ENCODE results near the gene PATZ1. TPM values are rescaled to one million over a fixed set of nuclear protein-coding genes. Genes with fewer than 3 reads are reported as not detected.

Gene PATZ1
- total and polyA plus RNA-seq, 2 experiments from 2014 or later: 23.2 to 56.8 TPM

- no peak overlapping the region for H2AFZ ChIP-seq
- DNase-seq (ENCODE audit: low spot score) (no peak), ATAC-seq (no peak)
- TF ChIP-seq ETS1 (IDR thresholded peaks at IDR 0.05) (no peak), ZNF331 (CRISPR knock-in tag; IDR thresholded peaks at IDR 0.05; ENCODE audit: low read depth) (no peak), STAT1 (IDR thresholded peaks at IDR 0.05; ENCODE audit: unreplicated experiment) (no peak), JUNB (IDR thresholded peaks at IDR 0.05; ENCODE audit: unreplicated experiment) (no peak), CREB1 (CRISPR knock-in tag; IDR thresholded peaks at IDR 0.05; ENCODE audit: low read depth) (no peak), EZH2phosphoT487 (IDR thresholded peaks at IDR 0.05; ENCODE audit: unreplicated experiment) (no peak), REST (IDR thresholded peaks at IDR 0.05; ENCODE audit: unreplicated experiment) (no peak), POLR2AphosphoS5 (IDR thresholded peaks at IDR 0.05; ENCODE audit: low read depth) (no peak), CTCF (conservative IDR thresholded peaks at IDR 0.05; ENCODE audit: low read depth in 2 of 2) (no peak), ZNF462 (CRISPR knock-in tag; IDR thresholded peaks at IDR 0.05) (no peak), EZH2 (IDR thresholded peaks at IDR 0.05; ENCODE audit: low read depth, unreplicated experiment) (no peak), ZNF114 (CRISPR knock-in tag; IDR thresholded peaks at IDR 0.05) (no peak), NANOG (IDR thresholded peaks at IDR 0.05; ENCODE audit: borderline replicate concordance) (no peak)
- H3K4me3 Mint-ChIP-seq: no peak overlapping the region
- H4K20me1 ChIP-seq (replicated peaks; ENCODE audit: insufficient read depth): no peaks in the 10 kb centered on the region
- no peaks in the 10 kb centered on the region for H3K27me3 ChIP-seq (ENCODE audit: insufficient read depth)
- H3K9me3 Mint-ChIP-seq: no peaks in the 10 kb centered on the region
- no peaks in the 10 kb centered on the region for H3F3A ChIP-seq (replicated peaks; ENCODE audit: low read depth)
- H3K9me2 ChIP-seq (ENCODE audit: insufficient read depth): no peaks in the 10 kb centered on the region
- no peak overlapping the region for H3K27ac ChIP-seq (ENCODE audit: low read depth)
- H3K4me1 Mint-ChIP-seq: peaks cover 7% of the 10 kb centered on the region
- H3K27ac Mint-ChIP-seq: no peak overlapping the region
- no peak overlapping the region for H3K4me3 ChIP-seq
- peaks cover 14% of the 10 kb centered on the region for H3K36me3 ChIP-seq (ENCODE audit: insufficient read depth)
- H3K79me2 ChIP-seq (replicated peaks; ENCODE audit: insufficient read depth): no peaks in the 10 kb centered on the region
- no peaks in the 10 kb centered on the region for H3K4me1 ChIP-seq (ENCODE audit: insufficient read depth)
- no peak overlapping the region for H3K4me2 ChIP-seq
- H3K36me3 Mint-ChIP-seq (ENCODE audit: low read depth): peaks cover 28% of the 10 kb centered on the region
- H3K27me3 Mint-ChIP-seq (ENCODE audit: insufficient read depth, low read depth, poor library complexity): peaks cover 2% of the 10 kb centered on the region
Measured at GRCh38 chr22:31279327-31279669, 66.8 kb downstream of the PATZ1 start.

All from GM23338 (cell line).